ENCODE measurements around the gene EPB41L4A.

Gene EPB41L4A

GRCh38 chr5:112146323-112147226 is 272.5 kb downstream of the EPB41L4A start:
- peak; percentile 45 for DNase-seq

DNA sequence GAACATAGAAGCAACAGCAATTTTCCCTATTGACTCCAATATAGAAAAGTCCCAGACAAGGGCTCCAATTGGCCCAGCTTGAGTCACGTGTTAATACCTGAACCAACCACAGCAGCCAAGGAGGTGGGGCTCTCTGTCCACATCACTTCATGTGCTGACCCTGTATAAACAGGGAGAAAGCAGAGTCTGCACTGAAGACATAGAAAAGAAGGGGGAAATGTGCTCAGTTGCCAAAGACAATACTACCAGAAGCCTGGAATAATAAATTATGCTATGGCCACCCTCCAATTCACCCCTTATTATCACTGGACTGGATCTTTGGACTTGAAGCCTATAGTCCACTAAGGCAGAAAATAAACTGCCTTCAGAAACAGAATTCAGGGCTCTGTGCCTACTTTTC is 275.4 kb downstream of the EPB41L4A start:
- no peak for DNase-seq

DNA sequence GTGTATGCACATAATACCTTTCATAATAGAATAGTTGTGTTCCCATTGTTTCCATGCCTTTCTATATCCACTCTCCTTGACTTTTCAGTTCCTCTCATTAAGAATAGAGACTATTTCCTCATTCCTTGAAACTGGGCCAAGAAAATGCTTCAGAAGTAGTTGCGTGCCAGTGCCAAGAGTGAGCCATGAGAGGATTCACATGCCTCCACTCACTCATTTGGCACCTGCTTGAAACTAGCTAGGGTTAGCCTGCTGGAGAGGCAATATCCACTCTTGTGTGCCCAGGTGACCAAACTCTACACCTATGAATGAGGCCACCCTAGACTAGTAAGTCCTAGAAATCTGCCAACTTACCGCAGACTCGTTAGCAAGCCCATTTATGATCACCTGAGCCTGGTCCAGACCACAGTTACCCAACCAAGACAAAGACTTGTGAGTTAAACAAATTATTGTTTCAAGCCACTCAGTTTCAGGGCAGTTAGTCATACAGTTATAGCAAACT is 276.3 kb downstream of the EPB41L4A start:
- no peak for DNase-seq

- no peak for DNase-seq
Observed at GRCh38 chr5:112141582-112141981, 277.5 kb downstream of the EPB41L4A start.

- DNase-seq = no peak
Observed at GRCh38 chr5:112138526-112138925, 280.6 kb downstream of the EPB41L4A start.

- DNase-seq = no peak
Observed at GRCh38 chr5:112136773-112137172, 282.3 kb downstream of the EPB41L4A start.

- DNase-seq = no peak
Observed at GRCh38 chr5:112127861-112128260, 291.2 kb downstream of the EPB41L4A start.

DNA sequence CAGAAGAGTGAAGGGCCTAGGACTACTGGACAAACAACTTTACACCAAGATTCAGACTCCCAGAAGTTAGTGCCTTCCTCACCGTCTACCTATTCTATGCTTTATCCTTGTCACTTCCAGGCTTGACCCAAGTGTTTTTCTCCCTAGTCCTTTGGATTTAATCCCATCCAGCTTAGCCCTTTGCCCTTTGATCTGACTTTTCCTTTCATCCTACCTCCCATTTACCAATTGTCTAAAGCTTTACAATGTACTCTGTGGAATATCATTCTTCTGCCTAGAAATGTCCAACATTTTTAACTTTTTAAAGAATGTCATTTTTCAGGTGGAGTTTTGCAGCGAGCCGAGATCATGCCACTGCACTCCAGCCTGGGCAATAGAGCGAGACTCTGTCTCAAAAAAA is 292.1 kb downstream of the EPB41L4A start:
- no peak for DNase-seq

- DNase-seq = no peak
Observed at GRCh38 chr5:112125903-112126302, 293.2 kb downstream of the EPB41L4A start.

- no peak for DNase-seq
Observed at GRCh38 chr5:112124788-112125187, 294.3 kb downstream of the EPB41L4A start.

GRCh38 chr5:112123086-112123485 is 296.0 kb downstream of the EPB41L4A start:
- DNase-seq = no peak

- DNase-seq = no peak
Observed at GRCh38 chr5:112122353-112122752, 296.7 kb downstream of the EPB41L4A start.

DNA sequence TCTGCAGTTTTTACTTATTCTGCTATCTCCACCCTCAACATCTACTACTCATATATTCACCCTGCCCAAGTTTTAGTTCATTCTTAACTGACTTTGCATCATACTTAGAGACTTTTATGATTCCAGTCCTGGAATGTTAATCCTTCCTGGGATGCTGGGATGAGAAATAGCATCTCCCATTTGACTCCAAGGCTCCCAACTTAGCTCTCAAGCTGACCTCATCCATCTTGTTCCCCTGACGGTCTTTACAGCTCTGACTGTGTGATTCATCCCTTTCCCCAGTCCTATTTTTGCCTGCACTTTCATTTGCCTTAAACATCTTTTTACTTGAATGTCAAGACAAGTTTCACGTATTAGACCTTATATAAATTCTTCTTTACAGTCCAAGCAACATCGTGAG is 297.8 kb downstream of the EPB41L4A start:
- no peak for DNase-seq

DNA sequence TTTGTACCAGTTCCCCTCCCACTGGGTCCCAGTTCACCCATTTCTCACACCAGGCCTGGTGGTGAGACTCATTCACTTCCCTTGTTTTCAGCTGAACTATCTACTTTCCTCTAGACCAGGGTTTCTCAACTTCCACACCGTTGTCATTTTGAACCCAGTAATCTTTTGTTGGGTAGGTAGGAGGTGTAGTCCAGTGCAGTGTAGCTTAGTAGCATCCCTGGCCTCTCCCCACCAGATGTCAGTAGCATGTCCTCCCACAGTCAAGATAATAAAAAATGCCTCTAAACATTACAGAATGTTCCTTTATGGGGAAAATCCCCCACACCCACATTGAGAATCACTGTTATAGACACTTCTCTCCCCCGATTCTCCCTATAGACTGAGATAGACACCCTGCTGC is 299.1 kb downstream of the EPB41L4A start:
- no peak for DNase-seq

DNA sequence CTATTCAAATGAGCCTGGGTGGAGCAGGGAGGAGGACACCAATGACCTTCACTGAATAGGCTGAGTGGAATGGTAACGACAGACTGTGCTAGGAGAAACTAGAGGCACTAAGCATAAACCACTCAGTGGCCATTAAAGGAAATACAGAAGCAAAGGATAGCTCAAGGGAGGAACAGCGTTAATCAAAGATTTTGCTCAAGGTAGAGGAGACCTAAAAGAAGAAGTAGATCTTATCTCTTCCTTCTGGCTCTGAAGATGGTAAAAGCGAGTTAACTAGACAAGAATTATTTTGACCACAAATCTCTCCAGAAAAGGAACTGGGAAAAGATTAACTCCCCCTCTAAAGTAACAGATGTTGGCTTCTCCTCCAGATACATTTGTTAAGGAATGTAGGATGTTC is 299.6 kb downstream of the EPB41L4A start:
- DNase-seq = no peak

DNA sequence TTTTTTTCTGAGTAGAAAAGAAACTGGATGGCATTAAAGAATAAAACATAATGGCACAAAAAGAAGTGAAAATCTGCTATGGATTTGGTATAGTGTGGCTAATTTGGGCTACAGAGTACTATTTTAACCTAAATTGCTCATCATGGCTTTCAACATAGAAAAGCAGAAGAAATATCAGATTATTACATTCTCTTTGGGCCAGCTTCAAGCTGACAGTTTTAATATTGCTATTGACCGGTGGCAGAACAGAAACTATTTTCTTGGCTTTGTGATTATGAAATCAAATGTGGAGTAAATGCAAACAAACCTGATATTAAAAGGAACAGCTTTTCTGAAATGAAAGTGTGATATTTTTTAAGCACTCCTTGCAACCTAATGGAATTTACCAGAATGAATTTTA is 301.5 kb downstream of the EPB41L4A start:
- no peak for DNase-seq

- no peak for DNase-seq
Observed at GRCh38 chr5:112116371-112116770, 302.7 kb downstream of the EPB41L4A start.

GRCh38 chr5:112113565-112113964 is 305.5 kb downstream of the EPB41L4A start:
- DNase-seq = no peak

All from activated CD4-positive, alpha-beta T cell treated with anti-CD3 and anti-CD28 coated beads, Interleukin-2, amount 50 U/mL, for 1 hour (primary cell).